Glomerular visceral epithelial cell (primary cell): ENCODE results near the gene TUBGCP2.
"Not testable (repeated sequence)": the region's sequence is repeated elsewhere in the genome, so short reads cannot be mapped to it uniquely, and the experiment has no call there.

Source experiments
- DNase-seq: peaks from one replicate; pipeline ENCODE4 v3.0.0-alpha.2; 2016; ENCODE audit errors: extremely low spot score

The TUBGCP2 gene

DNA sequence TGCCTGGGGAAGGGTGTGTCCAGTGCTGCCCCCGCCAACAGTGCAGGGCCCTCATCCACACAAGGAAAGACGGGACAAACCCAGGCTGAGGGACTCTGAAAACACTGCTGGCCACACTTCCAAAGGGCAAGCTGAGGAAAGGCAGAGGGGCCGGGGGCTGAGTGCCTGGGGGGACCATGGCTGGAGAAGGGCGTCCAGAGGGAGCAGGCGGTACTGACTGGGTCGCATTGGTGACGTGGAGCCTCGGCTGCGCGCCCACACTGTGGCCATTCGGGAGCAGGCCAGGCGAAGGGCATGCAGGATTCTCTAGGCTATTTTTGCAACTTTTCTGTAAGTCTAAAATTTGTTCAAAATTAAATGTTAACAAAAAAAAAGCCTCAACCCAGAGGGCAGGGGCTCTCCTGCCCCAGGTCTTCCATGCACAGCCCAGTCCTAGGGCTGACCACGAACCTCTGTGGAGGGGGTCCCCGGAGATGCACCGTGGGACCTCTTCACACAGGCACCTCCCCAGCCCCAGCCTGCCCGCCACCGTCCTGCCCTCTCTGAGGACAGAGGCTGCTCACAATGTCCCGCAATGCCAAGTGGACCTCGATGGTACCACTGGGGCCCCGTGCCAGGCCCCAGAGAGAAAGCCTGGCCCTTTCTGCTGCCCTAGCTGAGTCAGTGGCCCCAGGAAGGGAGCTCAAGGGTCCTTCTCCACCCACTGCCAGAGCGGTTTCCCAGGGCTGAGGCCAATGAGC lies 42.4 kb downstream of the TUBGCP2 start:
- DNase-seq: no peak

DNA sequence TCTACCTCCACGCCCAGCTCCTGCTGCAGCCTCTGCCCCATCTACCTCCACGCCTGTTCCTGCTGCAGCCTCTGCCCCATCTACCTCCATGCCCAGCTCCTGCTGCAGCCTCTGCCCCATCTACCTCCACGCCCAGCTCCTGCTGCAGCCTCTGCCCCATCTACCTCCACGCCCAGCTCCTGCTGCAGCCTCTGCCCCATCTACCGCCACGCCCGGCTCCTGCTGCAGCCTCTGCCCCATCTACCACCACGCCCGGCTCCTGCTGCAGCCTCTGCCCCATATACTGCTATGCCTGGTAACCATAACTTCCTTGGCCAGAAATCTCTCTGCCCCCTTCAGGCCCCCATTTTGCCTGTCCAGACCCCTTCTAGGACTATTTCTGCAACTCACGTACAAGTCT lies 43.6 kb downstream of the TUBGCP2 start:
- DNase-seq: not testable (repeated sequence)

GRCh38 chr10:133264461-133264860 lies 44.2 kb downstream of the TUBGCP2 start:
- DNase-seq: no peak

GRCh38 chr10:133263674-133264073 lies 45.0 kb downstream of the TUBGCP2 start:
- DNase-seq: no peak

GRCh38 chr10:133262696-133263095 lies 46.0 kb downstream of the TUBGCP2 start:
- DNase-seq: no peak

DNA sequence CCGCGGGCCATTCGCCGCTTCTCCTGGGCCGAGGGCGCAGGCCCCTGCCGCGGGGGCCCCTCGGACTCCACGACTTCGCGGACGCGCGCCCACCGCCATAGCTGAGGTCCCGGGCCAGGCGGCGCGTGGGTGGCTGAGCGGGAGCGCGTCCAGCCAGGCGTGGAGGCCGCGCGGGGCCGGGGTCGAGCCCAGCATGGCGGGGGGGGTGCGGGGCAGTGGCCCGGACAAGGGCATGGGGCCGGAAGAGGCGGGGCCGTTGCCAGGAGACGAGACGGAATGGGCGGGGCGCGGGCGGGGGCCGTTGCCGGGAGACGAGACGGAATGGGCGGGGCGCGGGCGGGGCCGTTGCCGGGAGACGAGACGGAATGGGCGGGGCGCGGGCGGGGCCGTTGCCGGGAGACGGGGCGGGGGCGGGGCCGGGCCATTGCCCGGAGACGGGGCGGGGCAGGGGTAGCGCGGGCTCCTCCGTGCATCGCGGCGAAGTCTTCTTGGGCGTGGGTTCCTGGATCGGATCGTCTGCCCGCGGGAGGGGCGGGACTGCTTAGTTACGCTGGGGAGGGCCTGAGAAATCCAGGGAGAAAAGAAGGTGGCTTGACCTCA lies 46.8 kb downstream of the TUBGCP2 start:
- DNase-seq: peak; percentile 75

DNA sequence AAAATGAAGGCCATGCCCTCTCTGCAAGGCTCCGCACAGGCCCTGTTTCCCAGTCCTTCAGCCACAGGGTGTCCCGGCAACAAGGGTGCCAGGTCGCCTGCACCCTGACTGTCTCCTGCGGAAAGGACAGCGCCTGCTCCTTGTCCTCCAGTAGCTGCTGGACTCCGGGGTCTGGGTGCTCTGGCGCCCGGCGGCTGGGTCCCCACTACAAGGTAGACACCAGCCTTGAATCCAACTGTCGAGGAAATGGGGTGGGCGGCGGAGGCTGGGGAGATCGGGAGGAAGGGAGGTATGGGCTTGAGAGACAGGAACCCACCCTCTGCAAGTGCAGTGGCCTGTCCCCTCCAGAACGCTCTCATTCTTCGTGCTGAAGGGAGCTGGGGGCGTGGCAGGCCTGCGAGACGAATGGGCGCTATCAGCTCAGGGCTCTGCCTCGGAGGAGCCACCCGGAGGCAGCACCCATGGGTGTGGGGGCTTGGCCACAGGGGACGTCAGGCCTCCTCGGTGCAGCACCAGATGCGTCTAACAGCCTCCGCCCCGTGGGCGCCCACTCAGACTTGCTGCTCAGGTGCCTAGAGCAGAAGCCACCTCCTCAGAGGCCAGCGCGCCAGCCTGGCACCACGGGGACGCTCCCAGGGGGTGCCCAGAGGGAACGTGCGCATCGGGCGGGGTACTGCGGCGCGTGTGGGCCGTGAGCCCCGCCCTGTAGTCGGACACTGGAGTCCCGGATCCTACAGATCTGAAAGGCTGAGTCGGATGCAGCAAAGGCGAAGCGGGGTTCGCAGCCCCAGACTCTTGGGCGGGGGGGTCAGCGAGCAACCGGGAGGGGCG lies 47.6 kb downstream of the TUBGCP2 start:
- no peak for DNase-seq

GRCh38 chr10:133259602-133259989 lies 49.1 kb downstream of the TUBGCP2 start:
- no peak for DNase-seq

- peak; percentile 98 for DNase-seq
These were observed 49.7 kb downstream of the TUBGCP2 start for GRCh38 chr10:133258818-133259601.

DNA sequence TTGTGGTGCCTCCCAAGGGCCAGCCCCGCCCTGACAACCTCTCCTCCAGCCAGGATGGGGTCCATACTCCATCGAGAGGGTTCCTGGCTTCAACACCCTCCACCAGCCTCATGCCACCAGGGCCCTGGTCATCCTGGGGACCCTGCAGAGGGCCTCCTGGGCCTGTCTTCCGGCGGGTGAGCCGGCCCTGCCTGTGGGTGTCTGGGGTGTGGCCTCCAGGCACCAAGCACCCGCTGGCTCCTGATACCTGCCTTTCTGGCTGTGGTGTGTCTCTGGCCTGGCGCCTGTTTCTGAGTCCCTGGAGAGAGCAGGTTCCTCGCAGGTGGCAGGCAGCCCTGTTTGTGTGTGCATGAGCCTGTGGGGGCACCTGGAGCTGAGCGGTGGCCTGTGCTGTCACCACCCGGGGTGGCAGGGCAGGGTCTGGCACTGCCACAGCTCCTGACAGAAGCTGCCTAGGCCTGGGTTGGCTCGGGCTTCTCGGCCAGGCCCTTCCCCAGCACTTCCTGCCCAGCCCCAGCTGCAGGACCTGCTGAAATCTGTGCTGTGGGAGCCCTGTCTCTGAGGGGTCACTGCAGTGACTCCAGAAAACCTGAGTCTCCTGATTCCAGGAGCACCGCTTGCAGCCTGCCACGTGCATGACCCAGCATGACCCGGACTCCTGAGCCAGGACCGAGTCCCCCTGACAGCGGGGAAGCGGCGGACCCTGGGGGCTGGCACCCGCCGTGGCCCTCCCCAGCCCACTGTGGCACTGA lies 50.4 kb downstream of the TUBGCP2 start:
- no peak for DNase-seq

DNA sequence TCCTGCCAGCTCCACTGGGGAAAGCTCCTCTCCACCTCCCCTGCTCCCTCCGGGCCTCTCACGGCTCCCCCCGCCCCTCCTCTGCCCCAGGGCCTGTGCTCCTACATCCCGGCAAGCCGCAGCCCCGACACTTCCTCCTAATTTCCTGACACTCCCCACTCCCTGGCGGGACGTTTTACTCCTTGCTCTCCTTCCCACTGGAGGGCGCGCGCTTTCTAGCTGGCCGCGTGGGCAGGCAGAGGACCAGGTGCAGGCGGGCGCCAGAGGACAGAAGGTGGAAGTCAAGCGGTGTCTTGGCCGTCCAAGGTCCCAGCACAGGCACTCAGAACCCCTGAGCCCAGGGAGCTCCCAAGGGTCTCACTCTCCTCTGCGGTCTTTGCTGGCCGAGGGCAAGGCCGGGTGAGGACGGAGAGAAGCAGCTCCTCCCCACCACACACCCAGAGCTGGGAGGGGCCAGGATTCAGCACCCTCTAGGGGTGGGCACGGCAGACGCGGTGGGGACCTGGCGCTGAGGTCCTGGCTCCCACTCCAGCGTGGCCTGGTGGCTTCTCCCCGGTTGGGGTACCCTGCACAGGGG lies 51.1 kb downstream of the TUBGCP2 start:
- no peak for DNase-seq

DNA sequence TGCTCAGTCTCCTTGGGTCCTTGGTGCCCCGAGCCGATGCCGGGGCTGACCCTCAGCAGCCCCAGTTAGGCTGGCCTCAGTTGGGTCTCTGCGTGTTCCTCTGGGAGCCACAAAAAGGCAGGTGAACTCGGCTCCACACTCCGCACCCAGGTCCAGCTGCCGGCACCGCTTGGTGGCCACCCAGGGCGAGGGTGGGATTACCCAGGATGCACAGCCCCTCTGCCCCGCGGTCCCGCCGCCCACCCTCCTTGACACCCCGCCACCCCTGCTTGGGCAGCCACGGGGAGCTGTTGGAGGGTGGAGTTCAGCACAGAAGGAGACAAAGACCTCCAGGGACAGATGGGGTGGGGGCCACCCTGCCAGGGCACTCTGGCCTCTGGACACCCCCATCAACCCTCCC lies 53.3 kb downstream of the TUBGCP2 start:
- no peak for DNase-seq

DNA sequence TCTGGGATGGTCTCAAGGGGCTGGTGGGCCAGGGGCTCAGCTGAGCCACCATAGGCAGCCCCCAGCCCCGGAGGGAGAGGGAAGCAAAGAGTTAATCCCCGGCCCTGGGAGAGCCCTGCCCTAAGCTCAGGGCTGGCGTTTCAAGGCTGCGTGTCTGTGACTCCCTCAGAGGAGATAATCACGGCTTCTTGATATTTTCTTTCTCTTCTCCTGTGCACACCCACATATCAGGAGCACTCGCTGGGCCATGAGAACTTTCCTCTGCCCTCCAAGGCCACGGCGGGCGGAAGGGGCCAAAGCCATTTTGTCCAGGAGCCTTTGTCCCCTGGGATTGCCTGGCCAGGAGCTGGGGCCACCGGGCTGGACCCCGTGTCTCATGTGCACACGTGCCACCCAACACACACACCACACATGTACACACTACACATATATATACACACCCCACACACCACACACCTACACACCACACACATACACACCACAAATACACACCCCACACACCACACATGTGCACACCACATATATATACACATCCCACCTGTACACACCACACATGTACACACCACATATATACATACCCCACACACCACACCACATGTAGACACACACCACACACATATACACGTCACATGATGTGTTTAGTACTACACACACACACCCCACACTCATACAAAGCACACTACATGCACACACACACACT lies 54.1 kb downstream of the TUBGCP2 start:
- no peak for DNase-seq

DNA sequence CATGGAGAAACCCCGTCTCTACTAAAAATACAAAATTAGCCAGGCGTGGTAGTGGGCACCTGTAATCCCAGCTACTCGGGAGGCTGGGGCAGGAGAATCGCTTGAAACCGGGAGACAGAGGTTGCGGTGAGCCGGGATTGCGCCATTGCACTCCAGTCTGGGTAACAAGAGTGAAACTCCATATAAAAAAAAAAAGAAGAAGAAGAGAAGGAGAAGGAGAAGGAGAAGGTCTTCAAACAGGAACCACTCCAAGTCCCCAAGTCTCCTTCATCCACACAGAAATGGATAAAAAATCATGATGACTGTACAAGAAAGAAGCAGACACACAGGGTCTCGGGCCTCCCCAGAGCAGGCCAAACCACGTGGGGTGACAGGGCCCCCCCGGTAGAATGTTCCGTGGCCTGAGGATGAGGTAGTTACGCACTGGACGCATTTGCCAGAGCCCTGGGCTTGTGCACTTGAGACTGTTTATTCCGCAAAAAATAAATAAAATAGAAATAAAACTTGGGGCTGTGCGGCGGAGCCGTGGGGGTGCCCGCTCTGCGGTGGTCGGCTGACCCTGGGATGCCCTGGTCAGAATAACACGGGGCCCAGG lies 55.2 kb downstream of the TUBGCP2 start:
- no peak for DNase-seq

DNA sequence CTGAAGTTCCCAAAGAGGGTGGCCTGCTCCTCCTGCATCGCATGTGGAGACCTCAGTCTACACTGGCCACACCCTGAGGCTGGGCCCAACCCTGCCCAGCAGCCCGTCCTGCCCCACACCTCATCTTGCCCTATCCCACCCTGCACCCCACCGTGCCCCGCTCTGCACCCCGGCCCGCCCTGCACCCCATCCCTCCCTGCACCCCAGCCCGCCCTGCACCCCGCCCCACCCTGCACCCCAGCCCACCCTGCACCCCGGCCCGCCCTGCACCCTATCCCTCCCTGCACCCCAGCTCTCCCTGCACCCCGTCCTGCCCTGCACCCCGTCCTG lies 56.5 kb downstream of the TUBGCP2 start:
- no peak for DNase-seq

DNA sequence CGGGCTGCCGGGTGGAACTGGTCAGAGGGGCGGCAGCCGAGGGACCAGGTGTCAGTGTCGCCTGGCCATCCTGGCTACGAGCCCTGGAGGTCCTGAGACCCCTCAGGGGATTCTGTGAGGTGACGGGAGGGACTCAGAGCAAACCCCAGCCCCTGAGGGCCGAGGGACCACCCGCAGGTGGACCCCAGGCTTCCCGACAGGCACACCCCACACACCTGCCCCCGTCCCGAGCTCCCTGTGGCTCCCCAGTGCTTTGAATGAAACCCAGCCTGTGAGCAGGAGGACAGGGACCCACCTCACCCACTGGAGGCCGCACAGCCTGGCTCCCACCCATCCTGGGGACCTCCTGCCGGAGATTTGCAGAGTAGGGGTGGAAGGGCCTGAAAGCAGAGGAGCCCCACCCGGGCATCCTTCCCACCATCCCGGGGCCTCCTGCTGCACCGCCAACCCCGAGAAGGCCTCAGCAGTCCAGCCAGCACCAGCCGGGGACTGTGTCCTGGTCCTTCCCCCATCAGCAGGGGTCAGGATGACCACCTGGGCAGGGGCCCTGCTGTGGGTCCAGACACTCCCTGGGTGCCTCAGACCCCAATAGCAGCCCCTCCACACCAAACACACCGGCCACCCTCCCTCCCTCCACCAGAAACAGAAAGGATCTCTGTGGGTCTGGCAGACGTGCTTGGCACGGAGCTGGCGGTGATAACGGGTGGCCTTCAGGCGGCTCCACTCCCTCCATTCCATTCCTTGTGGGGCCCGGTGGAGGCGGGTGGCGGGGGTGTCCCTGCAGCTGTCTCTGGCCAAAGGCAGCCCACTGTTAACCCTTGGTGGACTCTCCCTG lies 57.1 kb downstream of the TUBGCP2 start:
- no peak for DNase-seq

GRCh38 chr10:133249975-133250754 lies 58.5 kb downstream of the TUBGCP2 start:
- DNase-seq: no peak

- DNase-seq: no peak
These were observed 59.4 kb downstream of the TUBGCP2 start for GRCh38 chr10:133249094-133249780.
